COLO829 (cell line): ENCODE measurements around the gene RBM14.
A peak's percentile ranks its signal among the peaks of the same experiment; 100 is the strongest.
"Not testable (repeated sequence)": the region's sequence is repeated elsewhere in the genome, so short reads cannot be mapped to it uniquely, and the experiment has no call there.

ENCODE experiments used
- DNase-seq: peaks from one replicate; pipeline ENCODE4 v3.0.0; 2012; ENCODE audit warnings: low spot score

RBM14 gene

DNA sequence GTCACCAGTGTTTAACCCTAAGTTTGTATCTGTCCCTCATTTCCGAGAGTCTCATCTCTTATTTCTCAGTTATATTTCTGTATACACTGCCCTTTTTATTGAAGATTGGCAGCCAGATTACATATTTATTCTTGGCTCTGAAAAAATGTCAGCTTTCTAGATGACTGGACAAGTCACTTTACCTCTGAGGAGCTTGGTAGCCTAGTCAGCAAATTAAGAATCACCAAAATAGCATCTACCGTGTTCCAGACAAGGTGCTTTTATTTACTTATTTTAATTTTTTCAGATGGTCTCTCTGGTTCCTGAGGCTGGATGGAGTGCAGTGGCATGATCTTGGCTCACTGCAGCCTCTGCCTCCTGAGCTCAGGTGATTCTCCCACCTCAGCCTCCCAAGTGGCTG lies 16.5 kb downstream of the RBM14 start:
- no peak for DNase-seq

- DNase-seq, result no peak
Measured at GRCh38 chr11:66636411-66636810, 20.0 kb downstream of the RBM14 start.

GRCh38 chr11:66637557-66638176 lies 21.2 kb downstream of the RBM14 start:
- DNase-seq, result no peak

GRCh38 chr11:66638177-66639065 lies 22.0 kb downstream of the RBM14 start, which contains the start of gene RBM4:
Gene RBM4, plus strand, starts transcription at chr11:66638703. Its CDS starts 1,009 bp downstream, at chr11:66639712.
- peak; percentile 99 for DNase-seq

DNA sequence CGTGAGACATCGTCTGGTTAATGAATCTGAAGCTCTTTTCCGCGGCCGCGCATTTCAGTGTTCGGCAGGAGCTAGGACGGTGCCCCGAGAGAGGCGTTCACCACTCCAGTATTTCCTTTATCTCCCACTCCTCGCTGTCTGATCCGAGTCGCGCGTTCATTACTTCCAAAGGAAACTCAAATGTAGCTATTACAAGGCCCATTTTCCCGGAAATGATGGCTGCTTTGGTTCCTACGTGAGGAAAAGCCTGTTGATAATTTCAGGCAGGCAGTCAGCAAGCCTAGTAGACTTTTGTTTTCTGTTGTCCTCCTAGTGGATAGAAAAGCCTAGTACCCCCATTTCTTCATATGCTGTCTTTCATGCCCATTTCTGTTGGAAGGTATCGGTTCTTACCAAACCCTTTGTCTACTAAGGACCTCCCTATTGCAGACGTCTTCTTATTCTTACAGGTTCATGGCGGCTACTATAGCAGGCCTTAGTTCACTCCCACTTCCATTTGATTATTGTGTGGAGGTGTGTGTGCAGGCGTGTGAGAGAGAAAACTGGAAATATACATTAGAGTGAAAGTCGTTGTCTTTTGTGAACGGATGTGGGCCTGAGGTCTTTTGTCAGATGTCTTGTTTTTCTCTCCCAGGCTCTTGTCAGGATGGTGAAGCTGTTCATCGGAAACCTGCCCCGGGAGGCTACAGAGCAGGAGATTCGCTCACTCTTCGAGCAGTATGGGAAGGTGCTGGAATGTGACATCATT lies 22.8 kb downstream of the RBM14 start:
- DNase-seq, result no peak

- DNase-seq, result not testable (repeated sequence)
Measured at GRCh38 chr11:66639814-66640340, 23.4 kb downstream of the RBM14 start.

- no peak for DNase-seq
Measured at GRCh38 chr11:66641834-66642233, 25.4 kb downstream of the RBM14 start.

DNA sequence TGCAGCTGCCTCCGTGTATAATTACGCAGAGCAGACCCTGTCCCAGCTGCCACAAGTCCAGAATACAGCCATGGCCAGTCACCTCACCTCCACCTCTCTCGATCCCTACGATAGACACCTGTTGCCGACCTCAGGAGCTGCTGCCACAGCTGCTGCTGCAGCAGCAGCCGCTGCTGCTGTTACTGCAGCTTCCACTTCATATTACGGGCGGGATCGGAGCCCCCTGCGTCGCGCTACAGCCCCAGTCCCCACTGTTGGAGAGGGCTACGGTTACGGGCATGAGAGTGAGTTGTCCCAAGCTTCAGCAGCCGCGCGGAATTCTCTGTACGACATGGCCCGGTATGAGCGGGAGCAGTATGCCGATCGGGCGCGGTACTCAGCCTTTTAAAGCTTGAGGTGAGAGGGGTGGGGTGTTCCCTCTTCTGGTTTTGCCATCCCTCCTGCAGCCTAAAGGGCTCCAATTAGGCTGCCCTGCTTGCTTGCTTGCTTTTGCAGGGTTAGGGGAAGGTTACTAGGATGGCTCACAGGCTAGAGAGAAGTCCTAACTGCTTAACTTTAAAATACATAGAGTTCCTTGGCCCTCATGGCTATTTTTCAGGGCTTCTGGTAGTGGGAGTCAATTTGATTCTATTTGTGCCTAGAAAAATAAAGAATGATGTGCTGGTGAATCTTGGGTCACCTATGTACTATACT lies 27.5 kb downstream of the RBM14 start:
- no peak for DNase-seq

GRCh38 chr11:66646828-66647227 lies 30.4 kb downstream of the RBM14 start:
- DNase-seq, result no peak

DNA sequence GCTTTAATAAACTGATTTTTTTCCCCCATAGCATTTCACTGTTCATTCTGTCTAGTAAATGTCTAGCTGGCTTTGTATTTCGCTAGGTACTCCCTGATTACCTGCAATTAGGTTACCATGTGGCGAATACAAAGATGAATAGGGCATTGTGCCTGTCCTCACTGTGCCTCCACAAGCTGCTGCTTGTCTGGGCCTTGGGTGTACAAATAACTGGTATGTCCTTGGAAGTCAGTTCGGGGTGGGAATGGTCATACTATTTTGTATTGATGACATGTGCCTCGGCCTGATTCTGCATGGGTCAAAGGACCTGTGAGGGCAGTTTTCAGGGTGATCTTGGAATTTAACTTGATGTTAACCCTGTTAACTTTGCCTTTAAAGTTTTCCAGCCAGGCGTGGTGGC lies 33.5 kb downstream of the RBM14 start:
- DNase-seq, result no peak

DNA sequence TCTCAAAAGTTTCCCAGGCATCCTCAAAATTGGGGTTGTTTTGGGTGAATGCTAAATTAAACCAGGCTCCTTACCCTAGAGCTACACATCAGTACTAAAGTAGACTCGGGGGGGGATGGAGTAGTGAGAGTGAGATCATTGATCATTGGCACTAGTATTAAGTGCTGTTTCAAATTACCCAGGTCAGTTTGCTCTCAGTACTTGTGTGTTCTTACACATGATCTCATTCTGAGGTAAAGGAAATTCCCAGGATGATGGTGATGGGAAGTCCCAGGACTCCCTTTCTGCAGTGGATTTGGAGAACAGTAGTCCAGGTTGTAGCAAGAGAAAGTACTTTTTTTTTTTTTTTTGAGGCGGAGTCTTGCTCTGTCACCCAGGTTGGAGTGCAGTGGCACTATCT lies 34.6 kb downstream of the RBM14 start:
- no peak for DNase-seq

GRCh38 chr11:66652651-66653050 lies 36.2 kb downstream of the RBM14 start:
- no peak for DNase-seq

- no peak for DNase-seq
Measured at GRCh38 chr11:66653123-66653522, 36.7 kb downstream of the RBM14 start.

DNA sequence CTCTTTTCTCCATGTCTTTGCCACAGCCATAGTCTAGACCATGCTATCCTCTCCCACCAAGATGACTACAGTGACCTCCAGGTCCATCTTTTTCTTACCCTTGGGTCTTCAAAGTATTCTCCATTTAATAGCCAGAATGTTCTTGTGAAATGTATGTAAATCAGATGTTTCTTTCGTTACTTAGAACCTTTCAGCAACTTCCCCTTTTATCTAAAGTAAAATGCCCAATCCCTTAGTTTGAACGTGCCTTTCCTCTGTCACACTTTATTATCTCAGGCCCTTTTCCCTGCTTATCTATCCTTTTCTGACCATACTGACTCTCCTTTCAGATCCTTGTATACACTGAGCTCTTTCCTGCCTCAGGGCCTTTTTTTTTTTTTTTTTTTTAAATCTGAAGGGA lies 43.3 kb downstream of the RBM14 start:
- DNase-seq, result no peak

GRCh38 chr11:66663741-66664296 lies 47.4 kb downstream of the RBM14 start:
- no peak for DNase-seq

DNA sequence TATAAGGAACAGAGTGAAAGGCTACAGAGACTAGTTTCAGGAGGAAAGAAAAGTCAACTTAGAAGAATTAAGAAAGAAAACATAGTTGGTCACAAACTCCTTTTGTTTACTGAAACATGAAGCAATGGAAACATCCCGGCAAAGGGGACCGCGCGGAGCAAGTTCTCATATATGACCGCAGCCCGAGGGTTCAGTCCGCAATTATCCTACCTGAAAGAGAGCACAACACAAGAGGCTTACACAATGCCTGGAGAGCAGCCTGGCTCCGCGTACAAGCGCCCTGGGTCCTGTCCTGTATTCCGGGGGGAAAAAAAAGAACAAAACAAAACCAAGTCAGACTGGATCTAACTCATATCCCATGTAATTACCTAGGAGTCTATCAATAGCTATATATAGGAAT lies 48.9 kb downstream of the RBM14 start:
- no peak for DNase-seq

- DNase-seq, result no peak
Measured at GRCh38 chr11:66670816-66671215, 54.4 kb downstream of the RBM14 start.

DNA sequence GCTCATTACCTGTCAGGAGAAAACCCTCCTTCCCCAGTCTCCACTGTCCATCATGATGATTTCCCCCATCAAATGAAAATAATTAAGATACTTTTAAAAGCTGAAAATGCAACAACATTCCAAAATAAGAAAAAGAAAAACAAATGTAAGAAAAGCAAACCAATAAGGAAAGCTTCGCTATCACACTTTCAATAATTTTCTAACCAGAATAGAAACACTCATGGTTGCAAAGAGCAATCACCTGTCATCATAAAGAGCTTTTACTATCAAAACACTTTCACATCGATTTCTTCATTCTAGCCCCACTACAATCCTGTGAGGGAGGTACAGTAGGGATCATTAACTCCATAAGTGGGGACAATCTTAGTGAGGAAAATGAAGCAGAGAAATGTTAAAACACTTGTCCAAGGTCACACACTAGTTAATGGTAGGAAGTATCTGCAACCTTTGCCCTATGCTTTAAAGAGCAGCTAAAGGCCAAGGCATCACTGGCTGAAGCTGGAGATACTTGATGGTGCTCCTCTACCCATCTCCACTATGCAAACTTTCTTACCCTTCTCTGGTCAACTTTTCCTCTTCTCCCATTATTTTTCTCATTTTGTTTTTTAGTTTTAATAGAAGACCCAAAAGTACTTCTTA lies 58.7 kb downstream of the RBM14 start:
- DNase-seq, result no peak

GRCh38 chr11:66676282-66676919 lies 60.0 kb downstream of the RBM14 start:
- DNase-seq, result no peak
